AG09319 (cell line): ENCODE measurements around the gene RAPGEF2.
"Not testable (repeated sequence)": the region's sequence is repeated elsewhere in the genome, so short reads cannot be mapped to it uniquely, and the experiment has no call there.

ENCODE experiments used
- DNase-seq: peaks from one replicate; pipeline ENCODE4 v3.0.0-alpha.2; 2010; ENCODE audit warnings: low read depth; ENCODE audit errors: extremely low read depth
- TF ChIP-seq, protein P1 (sequence below): IDR thresholded peaks from 2 replicates; pipeline ENCODE4 v1.5.1; 2011; ENCODE audit warnings: low read depth, mild to moderate bottlenecking, inconsistent platforms, low read length, moderate library complexity

Gene RAPGEF2

GRCh38 chr4:159370286-159370685, 267.4 kb downstream of the RAPGEF2 start:
- DNase-seq: no peak
- TF ChIP-seq, protein P1, sequence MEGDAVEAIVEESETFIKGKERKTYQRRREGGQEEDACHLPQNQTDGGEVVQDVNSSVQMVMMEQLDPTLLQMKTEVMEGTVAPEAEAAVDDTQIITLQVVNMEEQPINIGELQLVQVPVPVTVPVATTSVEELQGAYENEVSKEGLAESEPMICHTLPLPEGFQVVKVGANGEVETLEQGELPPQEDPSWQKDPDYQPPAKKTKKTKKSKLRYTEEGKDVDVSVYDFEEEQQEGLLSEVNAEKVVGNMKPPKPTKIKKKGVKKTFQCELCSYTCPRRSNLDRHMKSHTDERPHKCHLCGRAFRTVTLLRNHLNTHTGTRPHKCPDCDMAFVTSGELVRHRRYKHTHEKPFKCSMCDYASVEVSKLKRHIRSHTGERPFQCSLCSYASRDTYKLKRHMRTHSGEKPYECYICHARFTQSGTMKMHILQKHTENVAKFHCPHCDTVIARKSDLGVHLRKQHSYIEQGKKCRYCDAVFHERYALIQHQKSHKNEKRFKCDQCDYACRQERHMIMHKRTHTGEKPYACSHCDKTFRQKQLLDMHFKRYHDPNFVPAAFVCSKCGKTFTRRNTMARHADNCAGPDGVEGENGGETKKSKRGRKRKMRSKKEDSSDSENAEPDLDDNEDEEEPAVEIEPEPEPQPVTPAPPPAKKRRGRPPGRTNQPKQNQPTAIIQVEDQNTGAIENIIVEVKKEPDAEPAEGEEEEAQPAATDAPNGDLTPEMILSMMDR: no peak

DNA sequence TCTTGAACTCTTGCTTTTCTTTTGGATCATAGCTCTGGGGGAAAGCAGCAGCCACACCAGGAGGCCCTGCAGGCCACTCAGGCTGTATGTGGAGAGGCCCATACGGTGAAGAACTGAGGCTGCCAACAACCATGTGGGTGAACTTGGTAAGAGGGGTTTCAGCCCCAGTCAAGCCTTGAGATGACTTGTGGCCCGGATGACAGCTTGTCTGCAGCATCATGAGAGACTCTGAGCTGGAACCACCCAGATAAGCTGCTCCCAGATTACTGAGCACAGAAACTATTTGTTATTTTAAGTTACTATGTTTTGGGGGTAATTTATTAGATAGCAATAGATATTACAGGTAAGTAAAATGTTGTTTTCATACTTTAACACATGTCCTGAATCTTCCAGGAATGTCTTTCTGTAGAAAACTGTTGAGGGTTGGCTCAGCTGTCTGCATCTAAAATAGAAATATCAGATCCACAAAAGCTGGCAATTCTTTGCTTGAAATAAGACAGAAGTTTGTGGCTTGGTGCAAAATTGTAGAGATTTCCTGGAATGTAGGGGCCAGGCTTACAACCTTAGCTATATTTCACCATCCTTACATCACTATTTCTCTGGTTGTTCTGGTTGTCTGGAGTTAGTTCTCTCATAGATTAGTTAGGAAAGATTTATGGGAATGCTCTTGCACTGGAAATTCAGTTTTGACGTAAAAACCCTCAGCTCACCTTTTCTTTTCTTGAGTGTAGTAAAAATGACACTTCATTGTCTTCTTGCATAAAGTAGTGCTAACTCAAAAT, 272.1 kb downstream of the RAPGEF2 start:
- DNase-seq: peak; percentile 29
- TF ChIP-seq, protein P1: no peak

GRCh38 chr4:159376289-159376688, 273.4 kb downstream of the RAPGEF2 start:
- TF ChIP-seq, protein P1: no peak
- DNase-seq: no peak

DNA sequence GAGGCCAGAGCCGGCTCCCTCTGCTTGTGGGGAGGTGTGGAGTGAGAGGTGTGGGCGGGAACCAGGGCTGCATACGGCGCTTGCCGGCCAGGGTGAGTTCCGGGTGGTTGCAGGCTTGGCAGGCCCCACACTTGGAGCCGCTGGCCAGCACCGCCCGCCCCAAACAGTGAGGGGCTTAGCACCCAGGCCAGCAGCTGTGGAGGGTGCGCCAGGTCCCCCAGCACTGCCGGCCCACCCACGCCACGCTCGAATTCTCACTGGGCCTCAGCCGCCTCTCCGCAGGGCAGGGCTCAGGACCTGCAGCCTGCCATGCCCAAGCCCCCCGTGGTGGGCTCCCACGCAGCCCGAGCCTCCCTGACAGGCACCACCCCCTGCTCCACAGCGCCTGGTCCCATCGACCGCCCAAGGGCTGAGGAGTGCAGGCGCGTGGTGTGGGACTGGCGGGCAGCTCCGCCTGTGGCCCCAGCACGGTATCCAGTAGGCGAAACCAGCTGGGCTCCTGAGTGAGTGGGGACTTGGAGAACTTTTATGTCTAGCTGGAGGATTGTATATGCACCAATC, 275.3 kb downstream of the RAPGEF2 start:
- TF ChIP-seq, protein P1: no peak
- DNase-seq: no peak

- DNase-seq: not testable (repeated sequence)
These were observed 276.2 kb downstream of the RAPGEF2 start for GRCh38 chr4:159379064-159379463.

DNA sequence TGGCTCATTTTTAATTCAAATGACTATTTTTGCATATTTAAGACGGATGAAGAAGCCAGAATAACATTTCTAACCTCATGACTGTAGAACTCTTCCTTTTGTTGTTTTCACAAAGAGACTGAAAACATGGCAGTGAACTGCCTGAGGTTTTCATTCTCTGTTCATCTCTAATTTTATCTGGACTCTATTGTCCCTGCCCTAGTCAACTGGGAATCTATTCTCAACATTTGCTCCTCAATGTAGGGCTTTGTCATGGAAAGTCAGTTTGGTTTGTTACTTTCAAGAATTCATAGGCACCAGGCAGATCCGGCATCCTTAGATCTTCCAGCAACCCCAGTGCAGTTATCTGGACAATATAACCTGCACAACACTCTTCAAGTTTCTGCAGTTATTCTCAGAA, 277.0 kb downstream of the RAPGEF2 start:
- TF ChIP-seq, protein P1: no peak

GRCh38 chr4:159382856-159383561, 280.1 kb downstream of the RAPGEF2 start:
- TF ChIP-seq, protein P1: no peak
- no peak for DNase-seq

More for the DNA sequence above, 277.0 kb downstream of the RAPGEF2 start:
- no peak for DNase-seq
